ENCODE data around the gene PRKN. TPM values are rescaled to one million over a fixed set of nuclear protein-coding genes. Genes with fewer than 3 reads are reported as not detected.

Gene PRKN
- total RNA-seq, 4 donors from 2014 or later = 9.6 to 17.0 (median 11.6) TPM

DNA sequence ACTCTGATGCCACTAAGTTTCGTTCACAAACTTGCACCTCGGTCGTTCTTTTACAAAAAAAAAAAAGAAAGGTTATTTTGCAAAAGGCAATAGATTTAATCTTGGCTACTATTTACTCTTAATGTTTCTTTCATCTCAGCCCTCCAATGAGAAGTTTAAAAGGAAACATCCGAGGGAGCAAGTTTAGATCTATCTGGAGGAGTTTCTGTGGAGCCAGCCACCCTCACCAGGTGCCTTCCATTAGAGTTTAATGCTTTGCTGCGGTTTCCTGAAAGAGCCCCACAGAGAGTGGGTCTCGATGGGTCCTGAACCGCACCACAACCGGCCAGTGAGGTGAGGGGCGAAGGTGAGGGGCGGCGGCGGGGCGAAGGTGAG, 632 bp downstream of the PRKN start:
- TF ChIP-seq, protein P1, sequence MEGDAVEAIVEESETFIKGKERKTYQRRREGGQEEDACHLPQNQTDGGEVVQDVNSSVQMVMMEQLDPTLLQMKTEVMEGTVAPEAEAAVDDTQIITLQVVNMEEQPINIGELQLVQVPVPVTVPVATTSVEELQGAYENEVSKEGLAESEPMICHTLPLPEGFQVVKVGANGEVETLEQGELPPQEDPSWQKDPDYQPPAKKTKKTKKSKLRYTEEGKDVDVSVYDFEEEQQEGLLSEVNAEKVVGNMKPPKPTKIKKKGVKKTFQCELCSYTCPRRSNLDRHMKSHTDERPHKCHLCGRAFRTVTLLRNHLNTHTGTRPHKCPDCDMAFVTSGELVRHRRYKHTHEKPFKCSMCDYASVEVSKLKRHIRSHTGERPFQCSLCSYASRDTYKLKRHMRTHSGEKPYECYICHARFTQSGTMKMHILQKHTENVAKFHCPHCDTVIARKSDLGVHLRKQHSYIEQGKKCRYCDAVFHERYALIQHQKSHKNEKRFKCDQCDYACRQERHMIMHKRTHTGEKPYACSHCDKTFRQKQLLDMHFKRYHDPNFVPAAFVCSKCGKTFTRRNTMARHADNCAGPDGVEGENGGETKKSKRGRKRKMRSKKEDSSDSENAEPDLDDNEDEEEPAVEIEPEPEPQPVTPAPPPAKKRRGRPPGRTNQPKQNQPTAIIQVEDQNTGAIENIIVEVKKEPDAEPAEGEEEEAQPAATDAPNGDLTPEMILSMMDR (IDR thresholded peaks at IDR 0.05; ENCODE audit: low read depth) = no peak

DNA sequence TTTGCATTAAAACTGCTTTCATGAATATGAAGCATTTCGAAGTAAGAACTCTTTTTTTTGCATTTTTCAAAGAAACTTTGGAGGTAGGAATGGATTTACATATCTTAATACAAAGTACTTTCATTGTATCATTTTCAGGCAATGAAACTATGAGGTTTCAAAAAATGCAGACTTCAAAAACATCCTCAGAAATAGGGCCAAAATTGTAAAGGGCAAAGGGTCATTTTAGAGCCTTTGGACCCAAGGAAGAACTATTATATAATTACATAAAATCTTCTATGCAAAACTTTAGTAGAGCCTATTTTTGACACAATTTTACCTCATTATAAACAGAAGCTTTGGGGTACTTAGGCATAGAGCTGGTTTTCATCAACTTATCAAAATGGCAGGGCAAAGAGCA, 4.9 kb downstream of the PRKN start:
- TF ChIP-seq, protein P1 (IDR thresholded peaks at IDR 0.05; ENCODE audit: low read depth) = no peak

DNA sequence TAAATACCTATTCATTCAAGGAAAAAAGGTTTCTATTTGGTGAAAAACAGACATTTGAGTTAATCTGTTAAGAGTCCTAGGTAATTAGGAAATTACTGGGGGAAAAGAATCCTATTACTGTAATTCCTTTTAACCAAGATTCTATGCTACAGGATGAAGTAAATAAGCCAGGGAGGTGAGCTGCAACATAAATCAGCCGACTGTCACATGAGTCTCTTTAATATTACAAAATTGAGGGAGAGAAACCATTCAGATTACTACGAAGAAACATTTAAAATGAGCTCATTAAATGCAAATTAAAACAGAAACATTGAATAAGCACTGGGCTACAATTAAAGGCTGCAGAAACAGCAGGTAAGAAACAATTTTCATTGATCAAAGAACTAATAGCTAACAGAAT, 5.3 kb downstream of the PRKN start:
- TF ChIP-seq, protein P1 (IDR thresholded peaks at IDR 0.05; ENCODE audit: low read depth) = no peak

DNA sequence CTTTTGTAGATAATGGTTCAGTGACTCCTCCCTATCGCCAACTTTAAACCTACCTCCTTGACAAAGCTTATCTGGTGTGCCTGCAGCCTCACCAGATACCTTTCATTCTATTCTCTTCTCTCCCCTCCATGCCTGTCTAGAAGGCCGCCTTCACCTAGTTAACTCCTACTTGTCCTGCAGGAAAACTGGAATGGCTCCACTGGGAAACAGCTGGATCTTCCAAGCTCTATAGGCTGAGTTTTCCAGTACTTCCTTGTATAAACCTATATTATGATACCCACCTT, 6.2 kb downstream of the PRKN start:
- TF ChIP-seq, protein P1 (IDR thresholded peaks at IDR 0.05; ENCODE audit: low read depth) = no peak

DNA sequence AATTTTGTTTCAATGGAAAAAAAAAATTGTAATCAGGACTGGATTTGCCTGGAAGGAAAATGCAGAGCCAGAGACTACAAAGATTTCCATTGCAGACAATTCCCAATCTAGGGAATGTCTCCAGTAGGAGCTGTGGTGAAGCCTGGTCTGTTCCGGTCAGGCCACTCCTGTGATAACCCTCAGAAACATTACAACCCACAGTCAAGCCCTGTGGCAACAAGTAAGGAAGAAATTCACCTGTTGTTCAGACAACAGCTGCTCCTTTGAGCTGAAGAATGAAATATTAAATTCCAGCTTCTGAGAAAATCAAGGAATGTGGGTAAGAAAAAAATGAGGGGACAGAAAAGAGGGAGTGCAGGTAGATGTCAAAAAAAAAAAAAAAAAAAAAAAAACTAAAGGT, 8.0 kb downstream of the PRKN start:
- TF ChIP-seq, protein P1 (IDR thresholded peaks at IDR 0.05; ENCODE audit: low read depth) = no peak

DNA sequence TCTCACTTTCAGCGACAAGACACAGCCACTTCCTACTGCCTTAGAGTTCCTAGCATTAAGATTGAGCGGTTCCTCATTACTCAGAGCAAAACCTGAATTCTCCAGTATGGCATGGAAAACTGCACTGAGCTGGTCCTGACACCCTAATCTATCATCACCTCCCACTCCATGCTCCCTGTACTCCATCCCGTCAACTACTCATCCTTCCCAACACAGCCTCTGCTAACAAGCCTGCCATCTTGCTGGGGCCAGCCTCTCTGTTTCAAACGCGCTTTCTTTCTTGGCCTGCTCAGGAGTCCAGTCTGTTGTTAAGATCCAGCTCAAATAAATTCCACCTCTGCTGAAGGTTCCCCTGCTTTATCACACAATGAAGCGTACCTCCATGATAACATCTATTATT, 12.0 kb downstream of the PRKN start:
- TF ChIP-seq, protein P1 (IDR thresholded peaks at IDR 0.05; ENCODE audit: low read depth) = no peak

DNA sequence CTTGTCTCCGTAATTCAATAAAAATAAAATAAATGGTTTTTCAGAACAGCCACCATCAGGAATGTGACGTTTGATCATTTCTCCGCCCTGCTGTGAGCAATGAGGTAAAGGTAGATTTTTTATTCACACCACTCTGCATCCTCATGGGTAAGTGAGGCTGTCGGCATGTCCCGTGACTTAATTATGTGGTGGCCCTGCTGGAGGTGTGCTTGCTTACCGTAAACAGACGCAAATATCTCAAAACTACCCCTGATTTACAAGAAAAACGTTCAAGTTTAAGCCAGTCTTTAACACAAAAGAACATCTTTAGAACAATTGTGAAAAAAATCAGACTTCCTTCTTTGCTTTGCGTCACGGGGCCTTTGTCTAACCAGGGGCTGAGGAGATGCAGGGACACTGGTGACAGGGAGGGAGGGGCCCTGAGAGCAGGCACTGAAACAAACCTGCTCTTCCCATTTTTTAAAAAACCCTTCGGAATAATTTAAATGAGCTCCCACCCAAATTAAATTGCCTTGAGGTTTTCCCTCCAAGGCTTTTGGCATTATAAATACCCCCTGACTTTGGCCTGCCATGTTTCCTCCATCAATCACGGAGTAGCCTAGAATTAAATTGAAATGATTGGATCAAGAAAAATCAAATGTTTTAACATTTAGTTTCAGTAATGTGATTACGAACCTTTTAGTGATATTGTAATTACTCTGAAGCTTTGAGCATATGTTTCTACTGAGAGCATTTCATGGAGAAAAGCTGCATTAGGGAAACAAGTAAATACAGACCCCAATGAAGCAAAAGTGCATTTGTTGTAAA, 13.4 kb downstream of the PRKN start:
- TF ChIP-seq, protein P1 (IDR thresholded peaks at IDR 0.05; ENCODE audit: low read depth) = no peak
